NB4 (cell line): ENCODE results near the gene SULT4A1.

ENCODE experiments used
- CTCF ChIP-seq: IDR thresholded peaks from one replicate; pipeline ENCODE4 v1.5.1; 2012; ENCODE audit warnings: low read depth, low read length
- MYC ChIP-seq: IDR thresholded peaks from 2 replicates; pipeline ENCODE4 v1.6.1; 2011; ENCODE audit warnings: low read depth, low read length
- POLR2A ChIP-seq: IDR thresholded peaks from 2 replicates; pipeline ENCODE4 v1.6.1; 2011; ENCODE audit warnings: mild to moderate bottlenecking; ENCODE audit not compliant: insufficient read length; ENCODE audit errors: extremely low read depth
- TF ChIP-seq, protein P1 (sequence below): IDR thresholded peaks from 2 replicates; pipeline ENCODE4 v1.6.1; 2011; ENCODE audit warnings: low read depth, low read length

GRCh38 chr22:43887391-43887790 is 25.1 kb upstream of the SULT4A1 start:
- TF ChIP-seq MYC: no peak
- TF ChIP-seq CTCF: no peak
- no peak for TF ChIP-seq POLR2A
- TF ChIP-seq, protein P1, sequence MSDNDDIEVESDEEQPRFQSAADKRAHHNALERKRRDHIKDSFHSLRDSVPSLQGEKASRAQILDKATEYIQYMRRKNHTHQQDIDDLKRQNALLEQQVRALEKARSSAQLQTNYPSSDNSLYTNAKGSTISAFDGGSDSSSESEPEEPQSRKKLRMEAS: no peak
